IMR-90 (cell line): ENCODE results near the gene IL3RA. TPM values are rescaled to one million over a fixed set of nuclear protein-coding genes. Genes with fewer than 3 reads are reported as not detected.

ENCODE experiments used
- ATAC-seq: fragments of 200-7000 bp; cut with Tn5 transposase; 2 replicates; pipeline ENCODE4 v1.9.1; 2020; ENCODE audit warnings: low read depth, mild to moderate bottlenecking, moderate library complexity
- BruUV-seq: library from RNA; stranded (reverse); fragments of 400-500 nt; replicated peaks from 2 replicates; lab custom pipeline; 2021; lab: Mats Ljungman, UMichigan
- CTCF ChIA-PET: fragments of 300-600 bp; formaldehyde crosslinking; extraction: SDS; loops from one replicate; lab custom pipeline; 2021; ENCODE audit warnings: antibody characterized with exemption; lab: Yijun Ruan, JAX
- POLR2A ChIA-PET: fragments of 300-600 bp; sonication (Branson Sonifier 250); formaldehyde crosslinking; loops from one replicate; lab custom pipeline; 2022; ENCODE audit warnings: antibody characterized with exemption; ENCODE audit not compliant: unreplicated experiment; lab: Charles Lee
- DNase-seq: peaks from one replicate; pipeline ENCODE4 v3.0.0; 2013
- H2AFZ ChIP-seq: replicated peaks from 2 replicates; pipeline ENCODE3; 2013; ENCODE audit warnings: low read length, mild to moderate bottlenecking; ENCODE audit not compliant: poor library complexity
- H2AK5ac ChIP-seq: 2 replicates; pipeline ENCODE4 v1.6.1; 2013; ENCODE audit warnings: low read depth, low read length, inconsistent platforms
- H2AK9ac ChIP-seq: replicated peaks from 2 replicates; pipeline ENCODE3; 2013; ENCODE audit warnings: mild to moderate bottlenecking, low read depth, low read length, moderate library complexity; ENCODE audit not compliant: poor library complexity
- H2BK120ac ChIP-seq: 2 replicates; pipeline ENCODE4 v1.6.1; 2013; ENCODE audit warnings: low read depth, low read length, inconsistent platforms
- H2BK15ac ChIP-seq: 3 replicates; pipeline ENCODE4 v1.6.1; 2013; ENCODE audit warnings: low read depth, low read length, inconsistent platforms
- H2BK20ac ChIP-seq: 2 replicates; pipeline ENCODE4 v1.6.1; 2013; ENCODE audit warnings: low read depth, mild to moderate bottlenecking, inconsistent platforms, low read length, moderate library complexity
- H2BK5ac ChIP-seq: 2 replicates; pipeline ENCODE4 v1.6.1; 2013; ENCODE audit warnings: mild to moderate bottlenecking, low read depth, low read length, inconsistent platforms; ENCODE audit not compliant: poor library complexity, severe bottlenecking
- H3K14ac ChIP-seq: replicated peaks from 2 replicates; pipeline ENCODE4 v1.6.1; 2013; ENCODE audit warnings: low read depth, low read length, inconsistent platforms
- H3K18ac ChIP-seq: 2 replicates; pipeline ENCODE4 v1.6.1; 2013; ENCODE audit warnings: low read depth, low read length, control low read depth
- H3K23ac ChIP-seq: 2 replicates; pipeline ENCODE4 v1.6.1; 2013; ENCODE audit warnings: low read depth, low read length, inconsistent platforms
- H3K27ac ChIP-seq: 2 replicates; pipeline ENCODE4 v1.5.1; 2013; ENCODE audit warnings: mild to moderate bottlenecking, control low read depth, low read length; ENCODE audit not compliant: insufficient read depth
- H3K27me3 ChIP-seq: 2 replicates; pipeline ENCODE4 v1.6.1; 2013; ENCODE audit warnings: low read length; ENCODE audit not compliant: control insufficient read depth, insufficient read depth
- H3K36me3 ChIP-seq: 2 replicates; pipeline ENCODE4 v1.6.1; 2013; ENCODE audit warnings: low read length, mixed read lengths; ENCODE audit not compliant: control insufficient read depth, insufficient read depth
- H3K4ac ChIP-seq: 2 replicates; pipeline ENCODE4 v1.6.1; 2013; ENCODE audit warnings: low read depth, low read length, inconsistent platforms
- H3K4me1 ChIP-seq: 2 replicates; pipeline ENCODE4 v1.6.1; 2013; ENCODE audit warnings: low read length, mixed read lengths; ENCODE audit not compliant: control insufficient read depth, insufficient read depth
- H3K4me2 ChIP-seq: 2 replicates; pipeline ENCODE4 v1.6.1; 2013; ENCODE audit warnings: low read depth, mild to moderate bottlenecking, control low read depth, low read length, moderate library complexity
- H3K4me3 ChIP-seq: 2 replicates; pipeline ENCODE4 v1.5.1; 2013; ENCODE audit warnings: low read depth, mild to moderate bottlenecking, control low read depth, low read length, moderate library complexity; ENCODE audit not compliant: insufficient read depth
- H3K56ac ChIP-seq: 2 replicates; pipeline ENCODE4 v1.6.1; 2013; ENCODE audit warnings: low read length, inconsistent platforms; ENCODE audit not compliant: insufficient read depth; ENCODE audit errors: extremely low read depth
- H3K79me1 ChIP-seq, 2 experiments: 2 replicates each; pipeline ENCODE4 v1.6.1; 2013; ENCODE audit warnings: low read length in 2 of 2, inconsistent platforms in 1 of 2, low read depth in 1 of 2
- H3K9ac ChIP-seq: 2 replicates; pipeline ENCODE4 v1.6.1; 2013; ENCODE audit warnings: low read depth, low read length, control low read depth
- H3K9me1 ChIP-seq: 2 replicates; pipeline ENCODE4 v1.6.1; 2013; ENCODE audit warnings: low read length, inconsistent platforms; ENCODE audit not compliant: insufficient read depth
- H3K9me3 ChIP-seq: 2 replicates; pipeline ENCODE4 v1.6.1; 2013; ENCODE audit warnings: low read length; ENCODE audit not compliant: control insufficient read depth, insufficient read depth
- H4K20me1 ChIP-seq: 2 replicates; pipeline ENCODE4 v1.6.1; 2013; ENCODE audit warnings: low read length, inconsistent platforms; ENCODE audit not compliant: insufficient read depth
- H4K5ac ChIP-seq: 2 replicates; pipeline ENCODE4 v1.6.1; 2013; ENCODE audit warnings: mild to moderate bottlenecking, low read depth, low read length, control low read depth
- H4K8ac ChIP-seq, 2 experiments: 2 replicates each; pipeline ENCODE4 v1.6.1; 2013; ENCODE audit warnings: low read depth in 2 of 2, low read length in 2 of 2, control low read depth in 1 of 2, inconsistent platforms in 1 of 2
- H4K91ac ChIP-seq: 2 replicates; pipeline ENCODE4 v1.6.1; 2013; ENCODE audit warnings: low read depth, low read length, inconsistent platforms; ENCODE audit not compliant: insufficient read depth
- NFE2L2 ChIP-seq: fragments of 150-350 bp; IDR thresholded peaks from 2 replicates; pipeline ENCODE4 v1.6.1; 2016; ENCODE audit warnings: low read depth, mild to moderate bottlenecking, low read length
- RCOR1 ChIP-seq: IDR thresholded peaks from 2 replicates; pipeline ENCODE4 v1.6.1; 2012; ENCODE audit warnings: mild to moderate bottlenecking, low read length, improper control_type of control experiment; ENCODE audit not compliant: insufficient replicate concordance
- RFX5 ChIP-seq: IDR thresholded peaks from 2 replicates; pipeline ENCODE4 v1.8.0; 2012; ENCODE audit warnings: low read depth, mild to moderate bottlenecking, low read length, moderate library complexity
- SMC3 ChIP-seq: fragments of 150-350 bp; IDR thresholded peaks from 2 replicates; pipeline ENCODE4 v1.6.1; 2016; ENCODE audit warnings: low read depth, mild to moderate bottlenecking, antibody characterized with exemption, low read length, moderate library complexity
- WGBS, 2 experiments: methylation state at CpG; one replicate each; pipeline versions ENCODE4 v1.1.5 to v1.1.7; 2013; ENCODE audit warnings: missing lambda C conversion rate in 2 of 2; ENCODE audit not compliant: insufficient read length in 1 of 2; ENCODE audit errors: extremely low coverage in 2 of 2; 5-methylcytosine and 5-hydroxymethylcytosine counted together
- dilution Hi-C: fragments of 300-500 bp; cut with HindIII; formaldehyde crosslinking; loops from one replicate; pipeline ENCODE4 v1.14.3; 2018; ENCODE audit warnings: low sequenced_read_pairs; ENCODE audit not compliant: unreplicated experiment
- in situ Hi-C: fragments of 300-500 bp; cut with MboI; formaldehyde crosslinking; loops from 3 replicates; pipeline ENCODE4 v1.14.3; 2019; ENCODE audit warnings: low sequenced_read_pairs, inconsistent platforms, mixed read lengths
- intact Hi-C: fragments of 100-400 bp; cut with micrococcal nuclease; formaldehyde crosslinking; loops from 2 replicates; pipeline ENCODE4 v1.10.0; 2022
- polyA plus RNA-seq, 3 experiments: library from polyadenylated mRNA; depleted of rRNA; stranded (reverse); fragments of >200 nt; gene quantifications; 2 replicates each; pipeline ENCODE4 v1.2.3, GENCODE V29; 2012; ENCODE audit warnings: low replicate concordance in 1 of 3
- total RNA-seq: library from RNA; depleted of rRNA; stranded (reverse); fragments of >200 nt; gene quantifications from 2 replicates; pipeline ENCODE4 v1.2.3, GENCODE V29; 2012
- TF ChIP-seq, protein P1 (sequence below): fragments of 150-350 bp; IDR thresholded peaks from 2 replicates; pipeline ENCODE4 v1.6.1; 2017; ENCODE audit warnings: mild to moderate bottlenecking, antibody characterized with exemption, low read length, low read depth

IL3RA gene
- total and polyA plus RNA-seq, 2 of the 4 experiments (the other 2 are of a cell fraction), result not detected

GRCh38 chrX:1398431-1399340 lies 62.1 kb downstream of the IL3RA start:
- POLR2A ChIA-PET, result no interaction called here
- Histone ChIP-seq H3K79me1 (peaks cover 9 to 13% of the 10 kb centered on the region in 2 experiments; a peak in 3 of 4 replicates), H3K56ac (no peak overlapping the region), H4K5ac (no peak overlapping the region), H3K27ac (no peak overlapping the region), H2BK15ac (no peak overlapping the region), H3K4ac (no peak overlapping the region), H3K9me3 (no peaks in the 10 kb centered on the region), H3K4me1 (no peaks in the 10 kb centered on the region; the same call in 1 of the 2 replicates), H3K18ac (no peak overlapping the region), H2AK5ac (no peak overlapping the region), H3K14ac (no peak overlapping the region), H4K20me1 (no peaks in the 10 kb centered on the region), H3K36me3 (peaks cover 20% of the 10 kb centered on the region), H3K9ac (no peak overlapping the region), H3K9me1 (no peaks in the 10 kb centered on the region), H2BK20ac (no peak overlapping the region), H3K23ac (no peak overlapping the region), H3K4me3 (no peak overlapping the region), H2AK9ac (peak overlapping the region; percentile 23), H2BK120ac (no peak overlapping the region), H4K91ac (no peak overlapping the region), H2BK5ac (no peak overlapping the region), H4K8ac (no peak overlapping the region), H3K4me2 (no peak overlapping the region), H3K27me3 (no peaks in the 10 kb centered on the region), H2AFZ (no peak overlapping the region)
- intact Hi-C loops, result loop anchor here (10.0 kb wide), 1 partner anchor 46 kb away; no protein-coding TSS in a partner anchor
- dilution Hi-C loops, result no loop called here
- TF ChIP-seq, protein P1, sequence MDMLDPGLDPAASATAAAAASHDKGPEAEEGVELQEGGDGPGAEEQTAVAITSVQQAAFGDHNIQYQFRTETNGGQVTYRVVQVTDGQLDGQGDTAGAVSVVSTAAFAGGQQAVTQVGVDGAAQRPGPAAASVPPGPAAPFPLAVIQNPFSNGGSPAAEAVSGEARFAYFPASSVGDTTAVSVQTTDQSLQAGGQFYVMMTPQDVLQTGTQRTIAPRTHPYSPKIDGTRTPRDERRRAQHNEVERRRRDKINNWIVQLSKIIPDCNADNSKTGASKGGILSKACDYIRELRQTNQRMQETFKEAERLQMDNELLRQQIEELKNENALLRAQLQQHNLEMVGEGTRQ, result no peak
- TF ChIP-seq SMC3, result no peak
- no peak for TF ChIP-seq NFE2L2
- no peak for TF ChIP-seq RCOR1
- TF ChIP-seq RFX5, result no peak
- DNase-seq, result peak; percentile 16
- WGBS, 2 experiments, result 76% methylated on average over 4 of the region's 29 CpGs; no CpG with 5 or more reads in 1 of the 2 experiments
- CTCF ChIA-PET, result no interaction called here
- in situ Hi-C loops, result no loop called here
- BruUV-seq, result no TSS peak
- peak; percentile 36 for ATAC-seq
